ENCODE measurements around the gene ZG16B.

DNA sequence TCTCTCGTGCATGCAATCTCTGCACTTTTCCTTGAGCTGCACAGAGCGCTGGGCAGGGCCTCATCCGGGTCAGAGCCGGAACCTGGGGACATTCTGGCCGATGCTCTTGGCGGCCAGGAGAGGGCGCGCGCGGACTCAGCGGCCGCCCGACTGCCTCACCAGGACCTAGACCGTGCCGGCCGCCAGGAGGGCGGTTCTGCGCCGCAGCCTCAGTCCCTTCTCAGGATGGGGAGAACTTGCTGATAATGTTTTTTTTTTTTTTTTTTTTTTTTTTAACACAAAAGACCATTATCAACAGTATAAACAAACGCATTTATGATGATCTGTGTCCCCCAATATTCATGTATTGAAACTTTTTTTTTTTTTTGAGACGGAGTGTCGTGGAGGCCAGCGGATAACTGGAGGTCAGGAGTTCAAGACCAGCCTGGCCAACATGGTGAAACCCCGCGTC is 44.8 kb downstream of the ZG16B start:
- TF ChIP-seq CTCF (conservative IDR thresholded peaks at IDR 0.05) (peak; percentile 89), EZH2 (IDR thresholded peaks at IDR 0.05; ENCODE audit: low read depth) (no peak)
